Lower leg skin (tissue), 3 donors: ENCODE data around the gene RETREG3.

Experiments
- POLR2A ChIP-seq, 2 donors: fragments of 450-650 bp; IDR thresholded peaks; one replicate each; pipeline ENCODE4 v1.6.1; 2016 to 2017; ENCODE audit warnings: antibody characterized with exemption in 2 of 2, mild to moderate bottlenecking in 1 of 2, moderate library complexity in 1 of 2
- TF ChIP-seq, protein P1 (sequence below), 3 donors: fragments of 450-650 bp; IDR thresholded peaks; one replicate each; pipeline ENCODE4 v1.5.1; 2016; ENCODE audit warnings: antibody characterized with exemption in 3 of 3, mild to moderate bottlenecking in 3 of 3, moderate library complexity in 2 of 3

DNA sequence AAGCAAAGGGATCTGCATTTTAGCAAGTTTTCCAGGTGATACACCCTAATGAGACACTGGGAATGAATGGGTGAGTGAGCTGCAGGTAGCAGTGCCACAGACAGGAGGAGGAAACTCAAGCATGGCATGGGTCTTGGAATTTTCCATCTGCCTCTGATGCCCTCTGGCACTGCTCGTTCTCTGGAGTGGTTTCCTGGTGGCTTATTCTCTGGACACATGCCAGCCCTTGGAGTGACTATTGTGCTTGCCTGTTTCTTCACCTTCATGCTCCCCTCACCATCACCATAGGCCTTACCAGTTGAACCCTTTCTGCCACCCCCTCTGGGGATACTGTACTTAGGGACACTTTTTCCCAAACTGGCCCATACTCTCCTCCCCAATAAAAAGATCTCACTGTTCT lies 45.6 kb downstream of the RETREG3 start:
- no peak for TF ChIP-seq POLR2A (IDR thresholded peaks at IDR 0.05)
- TF ChIP-seq, protein P1, sequence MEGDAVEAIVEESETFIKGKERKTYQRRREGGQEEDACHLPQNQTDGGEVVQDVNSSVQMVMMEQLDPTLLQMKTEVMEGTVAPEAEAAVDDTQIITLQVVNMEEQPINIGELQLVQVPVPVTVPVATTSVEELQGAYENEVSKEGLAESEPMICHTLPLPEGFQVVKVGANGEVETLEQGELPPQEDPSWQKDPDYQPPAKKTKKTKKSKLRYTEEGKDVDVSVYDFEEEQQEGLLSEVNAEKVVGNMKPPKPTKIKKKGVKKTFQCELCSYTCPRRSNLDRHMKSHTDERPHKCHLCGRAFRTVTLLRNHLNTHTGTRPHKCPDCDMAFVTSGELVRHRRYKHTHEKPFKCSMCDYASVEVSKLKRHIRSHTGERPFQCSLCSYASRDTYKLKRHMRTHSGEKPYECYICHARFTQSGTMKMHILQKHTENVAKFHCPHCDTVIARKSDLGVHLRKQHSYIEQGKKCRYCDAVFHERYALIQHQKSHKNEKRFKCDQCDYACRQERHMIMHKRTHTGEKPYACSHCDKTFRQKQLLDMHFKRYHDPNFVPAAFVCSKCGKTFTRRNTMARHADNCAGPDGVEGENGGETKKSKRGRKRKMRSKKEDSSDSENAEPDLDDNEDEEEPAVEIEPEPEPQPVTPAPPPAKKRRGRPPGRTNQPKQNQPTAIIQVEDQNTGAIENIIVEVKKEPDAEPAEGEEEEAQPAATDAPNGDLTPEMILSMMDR (IDR thresholded peaks at IDR 0.05), result no peak
